NK-92 (cell line): ENCODE results near the gene C3AR1.
"Not testable (repeated sequence)": the region's sequence is repeated elsewhere in the genome, so short reads cannot be mapped to it uniquely, and the experiment has no call there.

ENCODE experiments used
- DNase-seq: peaks from one replicate; lab custom pipeline; 2025; ENCODE audit not compliant: unreplicated experiment; lab: John Stamatoyannopoulos, UW

The C3AR1 gene

DNA sequence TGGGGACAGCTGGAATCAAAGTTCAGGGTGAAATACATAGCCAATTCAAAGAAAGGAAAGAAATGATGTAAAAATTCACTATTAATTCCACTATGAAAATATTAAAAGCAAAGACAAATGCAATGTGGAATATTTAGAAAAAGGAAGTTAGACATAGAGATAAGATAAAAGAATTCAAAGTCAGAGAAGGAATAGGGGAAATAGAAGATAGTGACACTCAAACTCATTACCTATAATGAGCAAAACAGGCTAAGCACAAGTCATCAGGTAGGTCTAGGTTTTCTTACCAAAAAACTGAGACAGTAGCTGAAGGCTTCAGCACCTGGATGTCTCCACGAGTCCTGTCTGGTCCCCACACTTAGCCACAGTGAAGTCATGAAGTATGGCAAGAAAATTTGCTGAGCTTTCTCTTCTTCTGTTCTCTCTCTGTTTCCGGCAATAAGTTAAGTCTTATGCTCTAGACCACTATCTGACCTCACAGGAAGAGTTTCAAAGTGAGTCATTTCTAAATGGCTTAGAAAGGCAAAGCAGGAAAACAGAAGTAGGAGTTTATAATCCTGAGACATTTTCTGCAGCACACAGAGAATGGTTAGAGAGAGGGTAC lies at the start of gene C3AR1:
Gene C3AR1 (minus strand): TSS at position 369 of the 604 bp plus-strand sequence. CDS start 6,174 bp downstream, outside the sequence.
- DNase-seq: no peak

- not testable (repeated sequence) for DNase-seq
Observed at GRCh38 chr12:8113117-8113516, 47.0 kb upstream of the C3AR1 start.

- DNase-seq: peak; percentile 4
Observed at GRCh38 chr12:8108808-8109398, 42.7 kb upstream of the C3AR1 start.

DNA sequence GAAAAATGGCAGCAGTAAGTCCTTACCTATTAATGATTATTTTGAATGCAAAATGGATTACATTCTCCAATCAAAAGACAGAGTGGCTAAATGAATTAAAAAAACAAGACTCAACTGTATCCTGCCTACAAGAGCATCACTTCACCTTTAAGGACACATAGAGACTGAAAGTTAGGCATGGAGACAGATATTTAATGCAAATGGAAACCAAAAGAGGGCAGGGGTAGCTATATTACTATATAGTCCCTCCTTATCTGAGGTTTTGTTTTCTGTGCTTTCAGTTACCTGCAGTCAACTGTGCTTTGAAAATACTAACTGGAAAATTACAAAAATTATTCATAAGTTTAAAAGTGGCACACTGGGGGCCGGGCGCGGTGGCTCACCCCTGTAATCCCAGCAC lies 33.1 kb upstream of the C3AR1 start:
- no peak for DNase-seq

DNA sequence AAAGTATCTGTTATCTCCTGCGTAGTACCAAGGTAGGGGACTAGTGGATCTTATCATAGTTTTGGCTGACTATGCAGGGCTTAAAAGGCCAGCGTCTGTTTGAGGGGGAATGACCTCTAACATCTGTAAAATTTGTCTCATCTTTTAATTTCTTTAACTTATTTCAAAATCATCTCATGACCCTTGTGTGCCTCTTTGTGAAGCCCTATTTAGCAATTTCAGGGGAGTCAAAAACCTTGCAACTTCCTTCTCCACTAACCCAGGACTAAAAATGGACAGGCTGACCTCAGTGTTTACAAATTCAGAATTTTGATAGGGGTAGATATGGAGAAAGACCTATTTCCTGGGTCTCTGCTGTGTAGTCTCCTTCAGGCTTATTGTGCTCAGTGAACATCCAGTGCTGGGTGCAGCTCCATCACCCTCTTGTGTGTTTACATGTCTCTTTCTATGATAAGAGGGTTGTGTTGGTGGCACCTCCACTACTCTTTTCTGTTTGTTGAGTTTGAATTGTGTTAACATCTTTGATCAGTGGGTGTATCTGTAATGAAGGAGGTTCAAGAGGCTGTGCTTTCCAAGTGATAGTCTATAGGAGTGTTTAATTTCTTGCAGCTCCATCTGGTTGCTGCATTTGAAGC lies 30.2 kb upstream of the C3AR1 start:
- DNase-seq: no peak

DNA sequence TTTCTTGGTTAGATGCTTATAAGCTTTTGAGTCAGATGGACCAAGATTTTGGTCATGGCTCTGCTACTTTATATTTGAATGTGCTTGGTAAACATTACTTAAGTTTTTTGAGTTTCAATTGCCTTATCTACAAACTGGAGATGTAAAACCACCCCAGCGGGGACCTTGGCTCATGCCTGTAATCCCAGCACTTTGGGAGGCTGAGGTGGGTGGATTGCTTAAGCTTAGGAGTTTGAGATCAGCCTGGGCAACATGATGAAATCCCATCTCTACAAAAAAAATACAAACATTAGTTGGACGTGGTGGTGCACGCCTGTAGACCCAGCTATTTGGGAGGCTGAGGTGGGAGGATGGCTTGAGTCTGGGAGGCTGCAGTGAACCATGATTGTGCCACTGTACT lies 27.1 kb upstream of the C3AR1 start:
- DNase-seq: no peak

- DNase-seq: no peak
Observed at GRCh38 chr12:8089716-8090115, 23.6 kb upstream of the C3AR1 start.

DNA sequence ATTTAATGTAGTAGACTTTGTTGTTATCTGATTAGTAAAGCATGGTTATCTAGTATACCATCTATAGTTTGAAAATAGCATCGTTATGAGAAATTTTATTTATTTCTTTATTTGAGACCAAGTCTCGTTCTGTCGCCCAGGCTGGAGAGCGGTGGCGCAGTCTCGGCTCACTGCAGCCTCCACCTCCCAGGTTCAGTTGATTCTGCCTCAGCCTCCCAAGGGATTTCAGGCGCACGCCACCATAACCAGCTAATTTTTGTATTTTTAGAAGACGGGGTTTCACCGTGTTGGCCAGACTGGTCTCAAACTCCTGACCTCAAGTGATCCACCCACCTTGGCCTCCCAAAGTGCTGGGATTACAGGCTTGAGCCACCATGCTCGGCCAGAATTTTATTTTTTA lies 23.1 kb upstream of the C3AR1 start:
- DNase-seq: not testable (repeated sequence)

- no peak for DNase-seq
Observed at GRCh38 chr12:8088574-8088973, 22.4 kb upstream of the C3AR1 start.

- DNase-seq: no peak
Observed at GRCh38 chr12:8087666-8088065, 21.5 kb upstream of the C3AR1 start.

- DNase-seq: not testable (repeated sequence)
Observed at GRCh38 chr12:8084351-8084750, 18.2 kb upstream of the C3AR1 start.

DNA sequence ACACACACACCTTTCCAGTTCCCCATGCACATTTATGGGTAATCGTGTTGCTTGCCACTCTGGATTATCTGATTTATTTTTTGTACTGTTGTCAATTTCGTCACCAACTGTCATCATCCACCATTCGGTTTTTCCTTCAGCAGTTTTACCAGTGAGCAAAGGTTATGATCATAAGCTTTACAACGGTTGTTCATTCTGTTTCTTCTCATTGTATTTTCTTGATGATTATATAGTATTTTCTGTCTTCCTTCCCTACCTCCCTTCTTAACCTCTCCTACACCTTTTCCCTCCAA lies 16.6 kb upstream of the C3AR1 start:
- DNase-seq: no peak

DNA sequence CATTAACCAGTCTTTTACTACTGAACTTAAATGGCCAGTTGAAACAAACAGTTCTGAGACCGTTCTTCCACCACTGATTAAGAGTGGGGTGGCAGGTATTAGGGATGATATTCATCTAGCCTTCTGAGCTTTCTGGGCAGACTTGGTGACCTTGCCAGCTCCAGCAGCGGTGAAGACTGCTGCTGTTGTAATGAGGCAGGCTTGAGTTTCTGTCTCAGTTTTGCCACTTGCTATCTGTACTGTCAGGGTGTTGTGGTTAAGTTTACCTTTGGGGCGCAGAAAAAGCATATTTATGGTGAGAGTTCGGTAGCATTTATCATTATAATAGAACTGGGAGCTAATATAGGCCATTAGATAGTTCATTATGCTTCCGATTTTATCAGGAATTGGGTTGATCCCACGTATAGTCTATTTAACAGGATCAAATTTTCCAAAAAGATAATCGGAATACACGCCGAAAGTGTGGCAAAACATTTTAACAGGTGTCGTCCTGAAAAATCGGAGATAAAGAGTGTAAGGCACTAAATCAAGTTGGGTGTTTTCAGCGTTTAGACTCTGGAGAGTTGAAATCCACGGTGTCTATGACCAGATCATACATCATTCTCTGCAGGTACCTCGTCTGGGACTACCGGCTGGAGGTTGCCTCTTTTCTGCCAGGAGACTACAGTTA lies 15.2 kb upstream of the C3AR1 start:
- no peak for DNase-seq

- no peak for DNase-seq
Observed at GRCh38 chr12:8080120-8080519, 14.0 kb upstream of the C3AR1 start.

- DNase-seq: no peak
Observed at GRCh38 chr12:8078916-8079315, 12.8 kb upstream of the C3AR1 start.

GRCh38 chr12:8078398-8078797 lies 12.2 kb upstream of the C3AR1 start:
- no peak for DNase-seq

- DNase-seq: no peak
Observed at GRCh38 chr12:8077207-8077606, 11.0 kb upstream of the C3AR1 start.

- no peak for DNase-seq
Observed at GRCh38 chr12:8076366-8076765, 10.2 kb upstream of the C3AR1 start.

- DNase-seq: no peak
Observed at GRCh38 chr12:8075935-8076334, 9.8 kb upstream of the C3AR1 start.

DNA sequence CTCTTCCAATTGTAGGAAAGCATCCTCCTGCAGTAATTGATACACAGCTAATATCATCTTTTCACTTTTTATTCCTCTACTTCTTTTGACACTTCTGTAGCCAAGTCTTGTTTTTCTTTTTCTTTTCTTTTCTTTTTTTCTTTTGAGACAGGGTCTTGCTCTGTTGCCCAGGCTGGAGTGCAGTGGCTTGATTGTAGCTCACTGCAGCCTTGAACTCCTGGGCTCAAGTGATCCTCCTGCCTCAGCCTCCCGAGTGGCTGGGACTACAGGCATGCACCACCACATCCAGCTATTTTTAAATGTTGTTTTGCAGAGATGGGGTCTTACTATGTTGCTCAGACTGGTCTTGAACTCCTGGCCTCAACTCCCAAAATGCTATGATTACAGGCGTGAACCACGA lies 5.7 kb upstream of the C3AR1 start:
- DNase-seq: not testable (repeated sequence)

GRCh38 chr12:8069582-8069981 lies 3.4 kb upstream of the C3AR1 start:
- DNase-seq: no peak

DNA sequence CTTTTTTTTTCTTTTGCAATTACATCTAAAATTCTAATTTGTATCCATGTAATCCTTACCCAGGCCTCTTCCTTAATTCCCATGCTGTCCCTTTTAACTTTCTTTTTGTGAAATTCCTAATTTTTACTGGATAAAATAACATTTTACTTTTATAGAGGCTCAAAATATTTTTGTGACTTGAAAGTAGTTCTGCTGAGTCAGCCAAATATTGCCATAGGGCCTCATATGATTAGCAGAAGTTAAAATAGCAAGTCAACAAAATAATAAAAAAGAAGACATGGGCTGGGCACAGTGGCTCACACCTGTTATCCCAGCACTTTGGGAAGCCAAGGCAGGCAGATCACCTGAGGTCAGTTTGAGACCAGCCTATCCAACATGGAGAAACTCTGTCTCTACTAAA lies 2.0 kb downstream of the C3AR1 start:
- no peak for DNase-seq
